CD4-positive, alpha-beta T cell treated with Interferon gamma for 1 hour (primary cell): ENCODE data around the gene KRT17.

Experiments
- DNase-seq: peaks from one replicate; pipeline ENCODE4 v3.0.0-alpha.2; 2020

KRT17 gene

GRCh38 chr17:41624208-41625101, at the start of gene KRT17:
TSS of gene KRT17 (minus strand) at chr17:41624575. CDS start at chr17:41624509, 66 bp downstream.
- DNase-seq: no peak

- no peak for DNase-seq
Measured at GRCh38 chr17:41672153-41672552, 47.8 kb upstream of the KRT17 start.

DNA sequence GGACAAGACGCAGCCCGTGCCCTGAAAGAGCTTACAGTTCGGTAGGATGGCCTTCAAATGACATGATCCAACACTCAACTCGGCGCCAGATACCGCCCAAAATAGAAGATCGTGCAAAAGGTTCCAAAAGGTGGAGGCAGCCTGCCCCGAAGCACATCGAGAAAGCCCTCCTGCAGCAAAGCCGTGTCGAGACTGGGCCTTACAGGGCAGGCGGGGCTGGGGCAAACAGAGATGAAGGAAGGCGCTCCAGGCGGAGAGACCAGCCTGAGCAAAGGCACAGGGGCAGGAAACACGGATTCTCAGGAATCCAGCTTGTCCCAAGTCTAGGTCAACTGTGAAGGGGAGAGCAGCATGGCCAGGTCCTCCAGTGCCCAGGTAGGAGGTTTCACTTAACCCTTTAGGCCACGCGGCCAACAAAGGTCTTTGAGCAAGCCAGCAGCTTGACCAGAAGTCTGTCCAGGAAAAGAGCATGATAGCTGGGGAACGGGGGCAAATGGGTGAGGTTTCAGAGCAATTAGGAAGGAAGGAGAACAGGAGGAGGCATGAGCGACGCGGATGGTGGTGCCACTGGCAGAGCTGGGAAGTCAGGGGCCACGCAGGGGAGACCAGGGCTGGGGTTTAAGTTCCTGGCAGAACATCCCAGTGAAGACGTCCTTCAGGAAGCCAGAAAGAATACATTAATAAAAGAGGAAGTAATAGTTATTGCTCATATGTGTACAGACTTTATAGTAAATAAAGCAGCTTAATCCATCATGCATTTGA, 43.1 kb upstream of the KRT17 start:
- no peak for DNase-seq

- DNase-seq: peak; percentile 86
Measured at GRCh38 chr17:41666708-41667279, 42.4 kb upstream of the KRT17 start.

- peak; percentile 91 for DNase-seq
Measured at GRCh38 chr17:41666237-41666641, 41.9 kb upstream of the KRT17 start.

GRCh38 chr17:41665566-41666236, 41.3 kb upstream of the KRT17 start:
- peak; percentile 90 for DNase-seq

- no peak for DNase-seq
Measured at GRCh38 chr17:41664587-41665565, 40.5 kb upstream of the KRT17 start.

- no peak for DNase-seq
Measured at GRCh38 chr17:41664172-41664457, 39.7 kb upstream of the KRT17 start.

GRCh38 chr17:41663451-41664171, 39.2 kb upstream of the KRT17 start:
- DNase-seq: no peak

- no peak for DNase-seq
Measured at GRCh38 chr17:41660221-41660711, 35.9 kb upstream of the KRT17 start.

GRCh38 chr17:41659427-41660212, 35.2 kb upstream of the KRT17 start:
- DNase-seq: no peak

DNA sequence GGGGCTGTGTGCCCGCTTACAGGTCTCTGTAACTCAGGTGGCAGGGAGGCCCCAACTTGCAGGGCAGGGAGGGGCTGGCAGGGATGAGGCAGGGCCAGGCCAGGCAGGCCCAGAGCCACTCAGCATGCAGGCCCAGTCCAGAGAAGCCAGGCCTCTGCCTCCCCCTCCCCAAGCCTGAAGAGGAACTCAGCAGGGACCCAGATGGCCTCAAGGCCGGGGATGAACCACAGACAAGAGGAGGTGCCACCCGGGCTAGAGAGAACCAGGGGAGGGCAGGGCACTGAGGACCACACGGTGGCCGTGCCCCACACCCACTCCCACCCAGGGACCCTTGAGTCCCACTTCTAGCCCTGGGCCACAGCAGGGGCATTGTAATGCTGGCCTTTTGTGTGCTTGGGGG, 34.5 kb upstream of the KRT17 start:
- DNase-seq: no peak

GRCh38 chr17:41657936-41658335, 33.6 kb upstream of the KRT17 start:
- DNase-seq: no peak

DNA sequence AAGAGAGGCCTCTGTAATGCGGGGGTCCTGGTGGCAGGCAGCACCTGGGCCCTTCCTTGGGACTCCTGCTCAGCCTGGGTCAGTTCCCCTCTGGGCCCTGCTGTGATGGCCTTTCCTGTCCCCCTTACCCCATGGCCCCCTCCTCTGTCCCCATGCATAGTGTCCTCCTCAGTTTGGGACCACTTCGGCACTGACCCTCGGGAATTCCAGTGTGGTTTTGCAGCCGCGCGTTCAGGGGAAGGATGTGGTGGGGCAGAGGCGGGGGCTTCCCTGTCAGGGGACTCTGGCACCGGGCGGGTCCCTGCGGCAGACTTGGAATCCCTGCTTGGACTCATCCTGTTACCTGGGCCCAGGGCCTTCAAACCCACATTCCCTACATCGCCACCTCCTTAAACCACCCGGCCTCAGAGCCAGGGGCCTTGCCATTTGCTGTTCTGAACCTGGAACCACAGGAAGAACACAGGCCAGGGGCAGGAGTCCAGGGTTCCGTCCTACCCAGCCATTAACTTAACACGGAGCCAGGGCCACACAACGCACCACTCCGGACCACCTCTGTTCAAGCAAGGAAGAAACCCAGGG, 32.9 kb upstream of the KRT17 start:
- DNase-seq: no peak

GRCh38 chr17:41656249-41657023, 32.1 kb upstream of the KRT17 start:
- no peak for DNase-seq

DNA sequence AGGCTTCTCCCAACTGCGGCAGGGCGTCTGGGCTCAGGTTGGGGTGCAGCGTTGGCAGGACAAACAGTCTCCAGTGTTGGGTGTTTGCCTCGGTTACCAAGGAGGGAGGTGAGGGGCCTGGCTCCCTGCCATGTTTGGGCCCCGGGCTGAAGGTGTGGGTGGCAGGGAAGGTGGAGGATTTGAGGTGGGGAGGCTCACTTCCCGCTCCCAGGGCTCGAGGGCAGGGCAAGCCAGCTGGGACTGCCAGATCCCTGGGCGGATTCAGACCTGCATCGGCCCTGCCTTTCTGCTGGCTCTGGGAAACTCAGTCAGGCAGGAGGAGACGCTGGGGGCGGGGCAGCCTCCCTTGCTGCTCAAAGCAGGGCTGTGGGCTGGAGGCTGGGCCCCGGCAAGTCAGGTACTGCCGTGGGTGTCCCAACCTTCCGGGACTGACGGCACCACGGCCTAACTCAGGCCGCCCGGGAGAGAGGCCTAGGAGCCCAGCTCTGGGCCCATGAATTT, 31.3 kb upstream of the KRT17 start:
- DNase-seq: no peak

DNA sequence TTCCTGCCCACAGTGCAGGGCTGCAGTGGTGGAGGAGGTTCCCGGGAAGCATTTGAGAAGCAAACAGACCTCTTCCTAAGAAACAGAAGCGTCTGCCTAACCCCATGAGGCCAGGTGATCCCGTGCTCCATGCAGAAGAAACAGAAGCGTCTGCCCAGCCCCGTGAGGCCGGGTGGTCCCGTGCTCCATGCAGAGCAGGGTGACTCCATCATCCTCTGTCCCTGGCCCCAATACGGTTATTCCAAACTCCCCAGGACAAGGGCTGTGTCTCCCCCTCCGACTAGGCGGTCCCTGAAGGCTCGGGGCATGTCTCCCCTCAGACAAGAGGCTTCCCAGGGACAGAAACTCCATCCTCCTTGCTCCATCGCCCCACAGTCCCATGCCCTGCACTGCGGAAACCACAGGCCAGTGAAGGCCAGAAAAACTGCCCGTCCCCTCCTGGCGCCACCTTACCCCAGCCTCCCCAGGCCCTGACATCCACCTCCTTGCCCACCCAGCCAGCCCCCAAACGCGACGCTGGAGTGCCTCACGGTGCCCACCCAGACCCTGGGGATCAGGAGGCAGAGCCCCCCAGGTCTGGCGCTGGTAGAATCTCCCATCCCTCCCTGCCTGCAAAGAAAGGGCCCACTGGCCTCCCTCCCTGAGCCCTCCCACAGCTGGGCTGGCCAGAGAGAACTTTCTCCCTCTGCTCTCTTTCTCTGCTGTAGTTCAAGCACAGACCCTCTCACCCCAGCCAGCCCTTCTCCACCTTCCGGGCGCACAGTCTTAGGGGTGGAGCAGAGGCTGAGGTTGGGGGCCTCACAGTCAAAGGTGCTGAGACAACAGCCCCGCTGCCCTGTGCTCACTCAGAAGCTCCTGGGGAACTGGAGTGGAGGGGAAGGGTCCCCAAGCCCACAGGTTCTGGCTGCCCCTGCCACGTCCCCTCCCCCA, 30.6 kb upstream of the KRT17 start:
- no peak for DNase-seq
